Endothelial cell of umbilical vein (primary cell): ENCODE measurements around the gene UCP1.

Experiments used
- CTCF ChIP-seq, 2 donors: IDR thresholded peaks; 1 replicate in 1 of 2; 2 replicates in 1 of 2; pipeline ENCODE4 v1.5.1; 2011; ENCODE audit warnings: low read length in 2 of 2, mild to moderate bottlenecking in 2 of 2, moderate library complexity in 2 of 2, control low read depth in 1 of 2, inconsistent platforms in 1 of 2, low read depth in 1 of 2; ENCODE audit not compliant: insufficient read depth in 1 of 2; ENCODE audit errors: extremely low read depth in 1 of 2
- EZH2 ChIP-seq: IDR thresholded peaks from 2 replicates; pipeline ENCODE4 v1.6.1; 2012; ENCODE audit warnings: borderline replicate concordance, low read depth, mild to moderate bottlenecking, moderate library complexity, low read length, inconsistent platforms; ENCODE audit not compliant: severe bottlenecking
- MAX ChIP-seq: IDR thresholded peaks from 2 replicates; pipeline ENCODE4 v1.6.1; 2011; ENCODE audit not compliant: insufficient read depth, insufficient read length
- MYC ChIP-seq: IDR thresholded peaks from one replicate; pipeline ENCODE4 v1.6.1; 2011; ENCODE audit warnings: mild to moderate bottlenecking, low read depth, low read length
- POLR2A ChIP-seq: IDR thresholded peaks from 2 replicates; pipeline ENCODE4 v1.6.1; 2012; ENCODE audit warnings: low read depth, mild to moderate bottlenecking, control low read depth, low read length
- POLR2AphosphoS5 ChIP-seq: IDR thresholded peaks from 2 replicates; pipeline ENCODE4 v1.6.1; 2012; ENCODE audit warnings: low read depth, mild to moderate bottlenecking, control low read depth, low read length, moderate library complexity; ENCODE audit not compliant: insufficient read depth

- no peak for TF ChIP-seq POLR2A
- TF ChIP-seq MAX: no peak
- TF ChIP-seq MYC: no peak
- no peak for TF ChIP-seq CTCF (IDR thresholded peaks at IDR 0.05; ENCODE audit: extremely low read depth in 1 of 2, insufficient read depth in 1 of 2, low read depth in 1 of 2, low read length in 2 of 2)
- TF ChIP-seq EZH2: peak; percentile 71
- no peak for TF ChIP-seq POLR2AphosphoS5
Measured at GRCh38 chr4:140568507-140569306, at the start of gene UCP1.
